ENCODE measurements around the gene SNAP91. TPM values are rescaled to one million over a fixed set of nuclear protein-coding genes. Genes with fewer than 3 reads are reported as not detected.
"Not testable (repeated sequence)": the region's sequence is repeated elsewhere in the genome, so short reads cannot be mapped to it uniquely, and the experiment has no call there.

The SNAP91 gene
- total and polyA plus RNA-seq, 2 of the 8 experiments (the other 6 are each of a cell fraction or from before 2014, with no cell fraction given), result 1.3 to 1.5 TPM

GRCh38 chr6:83752375-83752774 is 43.5 kb upstream of the SNAP91 start:
- POLR2A ChIA-PET (ENCODE audit: partially characterized antibody); H3K18ac ChIP-seq (ENCODE audit: extremely low read depth, low read length); H2AFZ ChIP-seq (ENCODE audit: low read length); H3K23ac ChIP-seq (ENCODE audit: insufficient read length); H3K9me3 ChIP-seq (ENCODE audit: insufficient read depth in 2 of 2, low read depth in 1 of 2, low read length in 1 of 2); H3K56ac ChIP-seq (replicated peaks; ENCODE audit: insufficient read length, low read depth, low read length); H4K8ac ChIP-seq (ENCODE audit: extremely low read depth, insufficient read depth, low read length); H3K27me3 ChIP-seq (replicated peaks in 1 of 4; ENCODE audit: control insufficient read depth in 3 of 4, extremely low read depth in 1 of 4, insufficient read depth in 3 of 4, low read length in 3 of 4); H2BK12ac ChIP-seq (ENCODE audit: low read depth, low read length); H3K36me3 ChIP-seq (ENCODE audit: control insufficient read depth in 2 of 4, insufficient read depth in 4 of 4, low read length in 3 of 4); H3K79me1 ChIP-seq (ENCODE audit: low read depth, low read length); DNase-seq (ENCODE audit: low read depth in 1 of 2, low spot score in 2 of 2); H4K5ac ChIP-seq (ENCODE audit: insufficient read length, low read depth, low read length); FAIRE-seq; H3K14ac ChIP-seq (ENCODE audit: insufficient read length); H3K23me2 ChIP-seq (ENCODE audit: low read depth, low read length); H4K91ac ChIP-seq (replicated peaks; ENCODE audit: insufficient read length, low read length); H3K4me2 ChIP-seq (ENCODE audit: insufficient read depth in 1 of 2, low read depth in 2 of 2, low read length in 2 of 2); CTCF ChIA-PET (ENCODE audit: partially characterized antibody); H3K4me3 ChIP-seq (ENCODE audit: extremely low read depth in 1 of 4, insufficient read depth in 2 of 4, low read depth in 3 of 4, low read length in 4 of 4); H3K4ac ChIP-seq (replicated peaks; ENCODE audit: insufficient read length, low read depth, low read length); H3K27ac ChIP-seq (ENCODE audit: low read depth, low read length); H2BK5ac ChIP-seq (ENCODE audit: low read depth, low read length); H2BK120ac ChIP-seq (replicated peaks; ENCODE audit: low read depth, low read length); H4K20me1 ChIP-seq (replicated peaks in 1 of 2; ENCODE audit: control insufficient read depth in 1 of 2, insufficient read depth in 2 of 2, low read length in 2 of 2); H2BK15ac ChIP-seq (ENCODE audit: low read length); H3K4me1 ChIP-seq (replicated peaks in 1 of 4; ENCODE audit: control insufficient read depth in 3 of 4, insufficient read depth in 4 of 4, low read length in 3 of 4); H2AK5ac ChIP-seq (ENCODE audit: low read depth, low read length); H3K9ac ChIP-seq (replicated peaks in 1 of 4; ENCODE audit: extremely low read depth in 1 of 4, low read depth in 3 of 4, low read length in 3 of 4); H2BK20ac ChIP-seq (ENCODE audit: low read length); H3K79me2 ChIP-seq (ENCODE audit: control insufficient read depth in 1 of 2, insufficient read depth in 2 of 2, low read length in 2 of 2): not testable (repeated sequence)
- 88% methylated on average over 5 of the region's 5 CpGs; no CpG with 5 or more reads in 1 of the 2 experiments for WGBS, 2 experiments (ENCODE audit: extremely low coverage in 1 of 2, insufficient coverage in 1 of 2, insufficient read length in 1 of 2, insufficient replicate concordance in 2 of 2, low coverage in 1 of 2, low lambda C conversion rate in 2 of 2, missing lambda C conversion rate in 1 of 2)
